IMR-90 (cell line): ENCODE data around the gene MUCL1. TPM values are rescaled to one million over a fixed set of nuclear protein-coding genes. Genes with fewer than 3 reads are reported as not detected.

Experiments
- ATAC-seq: fragments of 200-7000 bp; cut with Tn5 transposase; 2 replicates; pipeline ENCODE4 v1.9.1; 2020; ENCODE audit warnings: low read depth, mild to moderate bottlenecking, moderate library complexity
- BruUV-seq: library from RNA; stranded (reverse); fragments of 400-500 nt; replicated peaks from 2 replicates; lab custom pipeline; 2021; lab: Mats Ljungman, UMichigan
- CTCF ChIA-PET: fragments of 300-600 bp; formaldehyde crosslinking; extraction: SDS; loops from one replicate; lab custom pipeline; 2021; ENCODE audit warnings: antibody characterized with exemption; lab: Yijun Ruan, JAX
- POLR2A ChIA-PET: fragments of 300-600 bp; sonication (Branson Sonifier 250); formaldehyde crosslinking; loops from one replicate; lab custom pipeline; 2022; ENCODE audit warnings: antibody characterized with exemption; ENCODE audit not compliant: unreplicated experiment; lab: Charles Lee
- DNase-seq: peaks from one replicate; pipeline ENCODE4 v3.0.0; 2013
- H2AFZ ChIP-seq: replicated peaks from 2 replicates; pipeline ENCODE3; 2013; ENCODE audit warnings: low read length, mild to moderate bottlenecking; ENCODE audit not compliant: poor library complexity
- H2AK5ac ChIP-seq: 2 replicates; pipeline ENCODE4 v1.6.1; 2013; ENCODE audit warnings: low read depth, low read length, inconsistent platforms
- H2AK9ac ChIP-seq: replicated peaks from 2 replicates; pipeline ENCODE3; 2013; ENCODE audit warnings: mild to moderate bottlenecking, low read depth, low read length, moderate library complexity; ENCODE audit not compliant: poor library complexity
- H2BK120ac ChIP-seq: 2 replicates; pipeline ENCODE4 v1.6.1; 2013; ENCODE audit warnings: low read depth, low read length, inconsistent platforms
- H2BK15ac ChIP-seq: 3 replicates; pipeline ENCODE4 v1.6.1; 2013; ENCODE audit warnings: low read depth, low read length, inconsistent platforms
- H2BK20ac ChIP-seq: 2 replicates; pipeline ENCODE4 v1.6.1; 2013; ENCODE audit warnings: low read depth, mild to moderate bottlenecking, inconsistent platforms, low read length, moderate library complexity
- H2BK5ac ChIP-seq: 2 replicates; pipeline ENCODE4 v1.6.1; 2013; ENCODE audit warnings: mild to moderate bottlenecking, low read depth, low read length, inconsistent platforms; ENCODE audit not compliant: poor library complexity, severe bottlenecking
- H3K14ac ChIP-seq: replicated peaks from 2 replicates; pipeline ENCODE4 v1.6.1; 2013; ENCODE audit warnings: low read depth, low read length, inconsistent platforms
- H3K18ac ChIP-seq: 2 replicates; pipeline ENCODE4 v1.6.1; 2013; ENCODE audit warnings: low read depth, low read length, control low read depth
- H3K23ac ChIP-seq: 2 replicates; pipeline ENCODE4 v1.6.1; 2013; ENCODE audit warnings: low read depth, low read length, inconsistent platforms
- H3K27ac ChIP-seq: 2 replicates; pipeline ENCODE4 v1.5.1; 2013; ENCODE audit warnings: mild to moderate bottlenecking, control low read depth, low read length; ENCODE audit not compliant: insufficient read depth
- H3K27me3 ChIP-seq: 2 replicates; pipeline ENCODE4 v1.6.1; 2013; ENCODE audit warnings: low read length; ENCODE audit not compliant: control insufficient read depth, insufficient read depth
- H3K36me3 ChIP-seq: 2 replicates; pipeline ENCODE4 v1.6.1; 2013; ENCODE audit warnings: low read length, mixed read lengths; ENCODE audit not compliant: control insufficient read depth, insufficient read depth
- H3K4ac ChIP-seq: 2 replicates; pipeline ENCODE4 v1.6.1; 2013; ENCODE audit warnings: low read depth, low read length, inconsistent platforms
- H3K4me1 ChIP-seq: 2 replicates; pipeline ENCODE4 v1.6.1; 2013; ENCODE audit warnings: low read length, mixed read lengths; ENCODE audit not compliant: control insufficient read depth, insufficient read depth
- H3K4me2 ChIP-seq: 2 replicates; pipeline ENCODE4 v1.6.1; 2013; ENCODE audit warnings: low read depth, mild to moderate bottlenecking, control low read depth, low read length, moderate library complexity
- H3K4me3 ChIP-seq: 2 replicates; pipeline ENCODE4 v1.5.1; 2013; ENCODE audit warnings: low read depth, mild to moderate bottlenecking, control low read depth, low read length, moderate library complexity; ENCODE audit not compliant: insufficient read depth
- H3K56ac ChIP-seq: 2 replicates; pipeline ENCODE4 v1.6.1; 2013; ENCODE audit warnings: low read length, inconsistent platforms; ENCODE audit not compliant: insufficient read depth; ENCODE audit errors: extremely low read depth
- H3K79me1 ChIP-seq, 2 experiments: 2 replicates each; pipeline ENCODE4 v1.6.1; 2013; ENCODE audit warnings: low read length in 2 of 2, inconsistent platforms in 1 of 2, low read depth in 1 of 2
- H3K9ac ChIP-seq: 2 replicates; pipeline ENCODE4 v1.6.1; 2013; ENCODE audit warnings: low read depth, low read length, control low read depth
- H3K9me1 ChIP-seq: 2 replicates; pipeline ENCODE4 v1.6.1; 2013; ENCODE audit warnings: low read length, inconsistent platforms; ENCODE audit not compliant: insufficient read depth
- H3K9me3 ChIP-seq: 2 replicates; pipeline ENCODE4 v1.6.1; 2013; ENCODE audit warnings: low read length; ENCODE audit not compliant: control insufficient read depth, insufficient read depth
- H4K20me1 ChIP-seq: 2 replicates; pipeline ENCODE4 v1.6.1; 2013; ENCODE audit warnings: low read length, inconsistent platforms; ENCODE audit not compliant: insufficient read depth
- H4K5ac ChIP-seq: 2 replicates; pipeline ENCODE4 v1.6.1; 2013; ENCODE audit warnings: mild to moderate bottlenecking, low read depth, low read length, control low read depth
- H4K8ac ChIP-seq, 2 experiments: 2 replicates each; pipeline ENCODE4 v1.6.1; 2013; ENCODE audit warnings: low read depth in 2 of 2, low read length in 2 of 2, control low read depth in 1 of 2, inconsistent platforms in 1 of 2
- H4K91ac ChIP-seq: 2 replicates; pipeline ENCODE4 v1.6.1; 2013; ENCODE audit warnings: low read depth, low read length, inconsistent platforms; ENCODE audit not compliant: insufficient read depth
- BHLHE40 ChIP-seq: fragments of 150-350 bp; IDR thresholded peaks from 2 replicates; pipeline ENCODE4 v1.6.1; 2016; ENCODE audit warnings: mild to moderate bottlenecking, low read depth, low read length
- CEBPB ChIP-seq: IDR thresholded peaks from 2 replicates; pipeline ENCODE4 v1.6.1; 2012; ENCODE audit warnings: low read depth, low read length, improper control_type of control experiment
- FOS ChIP-seq: fragments of 150-350 bp; IDR thresholded peaks from 2 replicates; pipeline ENCODE4 v1.6.1; 2016; ENCODE audit warnings: low read depth, low read length
- MAFK ChIP-seq: IDR thresholded peaks from 2 replicates; pipeline ENCODE4 v1.6.1; 2012; ENCODE audit warnings: low read depth, low read length, improper control_type of control experiment
- MAZ ChIP-seq: IDR thresholded peaks from 2 replicates; pipeline ENCODE4 v1.6.1; 2012; ENCODE audit warnings: low read depth, mild to moderate bottlenecking, low read length, improper control_type of control experiment, moderate library complexity, borderline replicate concordance
- MXI1 ChIP-seq: IDR thresholded peaks from 2 replicates; pipeline ENCODE4 v1.6.1; 2012; ENCODE audit warnings: low read depth, mild to moderate bottlenecking, low read length, moderate library complexity, borderline replicate concordance
- NFE2L2 ChIP-seq: fragments of 150-350 bp; IDR thresholded peaks from 2 replicates; pipeline ENCODE4 v1.6.1; 2016; ENCODE audit warnings: low read depth, mild to moderate bottlenecking, low read length
- POLR2A ChIP-seq: IDR thresholded peaks from 2 replicates; pipeline ENCODE4 v1.6.1; 2012; ENCODE audit warnings: mild to moderate bottlenecking, low read depth, low read length
- RAD21 ChIP-seq: IDR thresholded peaks from 2 replicates; pipeline ENCODE4 v1.6.1; 2012; ENCODE audit warnings: low read length, improper control_type of control experiment
- RCOR1 ChIP-seq: IDR thresholded peaks from 2 replicates; pipeline ENCODE4 v1.6.1; 2012; ENCODE audit warnings: mild to moderate bottlenecking, low read length, improper control_type of control experiment; ENCODE audit not compliant: insufficient replicate concordance
- RFX5 ChIP-seq: IDR thresholded peaks from 2 replicates; pipeline ENCODE4 v1.8.0; 2012; ENCODE audit warnings: low read depth, mild to moderate bottlenecking, low read length, moderate library complexity
- SMC3 ChIP-seq: fragments of 150-350 bp; IDR thresholded peaks from 2 replicates; pipeline ENCODE4 v1.6.1; 2016; ENCODE audit warnings: low read depth, mild to moderate bottlenecking, antibody characterized with exemption, low read length, moderate library complexity
- USF2 ChIP-seq: fragments of 150-350 bp; IDR thresholded peaks from 2 replicates; pipeline ENCODE4 v1.6.1; 2017; ENCODE audit warnings: mild to moderate bottlenecking, antibody characterized with exemption, low read length, low read depth
- whole genome bisulfite sequencing, 2 experiments: methylation state at CpG; one replicate each; pipeline versions ENCODE4 v1.1.5 to v1.1.7; 2013; ENCODE audit warnings: missing lambda C conversion rate in 2 of 2; ENCODE audit not compliant: insufficient read length in 1 of 2; ENCODE audit errors: extremely low coverage in 2 of 2; 5-methylcytosine and 5-hydroxymethylcytosine counted together
- dilution Hi-C: fragments of 300-500 bp; cut with HindIII; formaldehyde crosslinking; loops from one replicate; pipeline ENCODE4 v1.14.3; 2018; ENCODE audit warnings: low sequenced_read_pairs; ENCODE audit not compliant: unreplicated experiment
- in situ Hi-C: fragments of 300-500 bp; cut with MboI; formaldehyde crosslinking; loops from 3 replicates; pipeline ENCODE4 v1.14.3; 2019; ENCODE audit warnings: low sequenced_read_pairs, inconsistent platforms, mixed read lengths
- intact Hi-C: fragments of 100-400 bp; cut with micrococcal nuclease; formaldehyde crosslinking; loops from 2 replicates; pipeline ENCODE4 v1.10.0; 2022
- polyA plus RNA-seq, 3 experiments: library from polyadenylated mRNA; depleted of rRNA; stranded (reverse); fragments of >200 nt; gene quantifications; 2 replicates each; pipeline ENCODE4 v1.2.3, GENCODE V29; 2012; ENCODE audit warnings: low replicate concordance in 1 of 3
- total RNA-seq: library from RNA; depleted of rRNA; stranded (reverse); fragments of >200 nt; gene quantifications from 2 replicates; pipeline ENCODE4 v1.2.3, GENCODE V29; 2012

MUCL1 gene
- total and polyA plus RNA-seq, 2 of the 4 experiments (the other 2 are of a cell fraction): not detected

DNA sequence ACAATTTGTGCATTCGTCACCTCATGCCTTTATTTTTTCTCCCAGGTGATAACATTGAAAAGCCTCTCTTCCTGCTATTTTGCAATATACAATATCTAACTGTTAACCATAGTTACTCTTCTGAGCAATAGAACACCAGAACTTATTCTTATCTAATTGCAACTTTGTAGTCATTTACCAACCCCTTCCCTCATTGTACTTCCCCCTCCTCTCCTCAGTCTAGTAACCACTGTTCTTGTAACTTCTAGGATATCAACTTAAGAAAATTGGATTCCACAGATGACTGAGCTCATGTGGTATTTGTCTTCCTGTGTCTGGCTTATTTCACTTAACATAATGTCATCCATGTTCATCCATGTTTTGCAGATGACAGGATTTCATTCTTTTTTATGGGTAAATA, 7.6 kb downstream of the MUCL1 start:
- POLR2A ChIA-PET: no interaction called here
- TF ChIP-seq FOS (no peak), RCOR1 (no peak), RAD21 (no peak), NFE2L2 (no peak), CEBPB (no peak), MAFK (no peak), SMC3 (no peak), BHLHE40 (no peak), MXI1 (no peak), RFX5 (no peak), USF2 (no peak), POLR2A (no peak), MAZ (no peak)
- no CpG with 5 or more reads among the region's 1 CpG for WGBS, 2 experiments

More for the DNA sequence above, 7.6 kb downstream of the MUCL1 start:
- H2BK15ac ChIP-seq: no peak overlapping the region
- no peak overlapping the region for H4K91ac ChIP-seq
- H3K56ac ChIP-seq: no peak overlapping the region
- H2BK120ac ChIP-seq: no peak overlapping the region
- no peak overlapping the region for H3K4me2 ChIP-seq
- H3K4ac ChIP-seq: no peak overlapping the region
- in situ Hi-C loops (no loop called here), dilution Hi-C loops (no loop called here), intact Hi-C loops (no loop called here)
- H2BK5ac ChIP-seq: no peak overlapping the region
- no peak overlapping the region for H2AFZ ChIP-seq
- H4K8ac ChIP-seq: no peak overlapping the region
- no peak overlapping the region for H2BK20ac ChIP-seq
- H2AK5ac ChIP-seq: no peak overlapping the region
- DNase-seq: no peak
- ATAC-seq: no peak
- no peaks in the 10 kb centered on the region for H4K20me1 ChIP-seq
- H3K79me1 ChIP-seq: no peaks in the 10 kb centered on the region
- CTCF ChIA-PET: no interaction called here
- H3K14ac ChIP-seq: no peak overlapping the region
- H3K36me3 ChIP-seq: no peaks in the 10 kb centered on the region
- no peak overlapping the region for H3K27ac ChIP-seq
- no peak overlapping the region for H3K23ac ChIP-seq
- H3K4me3 ChIP-seq: no peak overlapping the region
- no peak overlapping the region for H4K5ac ChIP-seq
- no peak overlapping the region for H3K9ac ChIP-seq
- no peaks in the 10 kb centered on the region for H3K4me1 ChIP-seq
- H2AK9ac ChIP-seq: no peak overlapping the region
- no peaks in the 10 kb centered on the region for H3K9me1 ChIP-seq
- no peak overlapping the region for H3K18ac ChIP-seq
- H3K9me3 ChIP-seq: no peaks in the 10 kb centered on the region
- H3K27me3 ChIP-seq: no peaks in the 10 kb centered on the region
- BruUV-seq: no TSS peak
